ENCODE results near the gene ACBD6.

DNA sequence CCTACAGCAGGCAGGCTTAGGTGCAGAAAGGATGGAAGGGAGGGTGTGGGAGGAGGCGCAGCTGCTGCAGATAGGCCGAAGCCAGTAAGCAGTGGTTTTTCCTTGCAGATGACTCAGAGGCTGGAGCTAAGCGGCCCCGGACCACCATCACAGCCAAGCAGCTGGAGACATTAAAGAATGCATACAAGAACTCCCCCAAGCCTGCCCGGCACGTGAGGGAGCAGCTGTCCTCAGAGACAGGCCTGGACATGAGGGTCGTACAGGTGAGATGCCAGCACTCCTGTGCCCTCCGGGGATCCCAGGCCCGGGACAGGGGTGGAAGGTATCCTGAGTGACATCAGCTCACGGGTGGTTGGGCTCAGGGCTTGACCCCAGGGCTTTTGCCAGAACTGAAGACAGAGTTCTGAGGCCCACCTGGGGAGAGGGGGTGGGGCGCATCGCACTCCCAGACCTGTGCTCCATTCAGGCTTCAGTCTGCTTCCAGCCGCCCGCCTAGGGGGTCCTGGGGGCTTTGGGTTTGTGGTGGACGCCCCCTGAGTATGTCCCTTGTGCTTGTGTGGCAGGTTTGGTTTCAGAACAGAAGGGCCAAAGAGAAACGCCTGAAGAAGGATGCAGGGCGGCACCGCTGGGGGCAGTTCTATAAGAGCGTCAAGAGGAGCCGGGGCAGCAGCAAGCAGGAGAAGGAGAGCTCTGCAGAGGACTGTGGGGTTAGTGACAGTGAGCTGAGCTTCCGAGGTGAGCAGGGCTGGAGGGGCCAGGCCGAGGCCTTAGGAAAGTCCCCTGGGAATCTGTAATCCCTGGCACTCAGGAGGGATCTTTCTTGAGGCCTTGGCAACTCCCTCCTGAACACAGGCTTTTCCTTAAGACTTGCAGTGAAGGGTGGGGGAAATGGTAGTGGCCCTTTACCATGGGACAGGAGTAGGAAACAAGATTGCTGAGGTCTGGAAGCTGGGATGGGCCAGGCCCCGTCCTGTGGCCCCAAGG lies 230.8 kb downstream of the ACBD6 start:
- TF ChIP-seq CTCF (IDR thresholded peaks at IDR 0.05) (no peak), POLR2A (IDR thresholded peaks at IDR 0.05) (no peak), POLR2AphosphoS5 (IDR thresholded peaks at IDR 0.05; ENCODE audit: insufficient read depth in 1 of 2, low read depth in 1 of 2) (no peak)

Measured in vagina (tissue), 2 donors.